ENCODE measurements around the gene ZYX.
"Not testable (repeated sequence)": the region's sequence is repeated elsewhere in the genome, so short reads cannot be mapped to it uniquely, and the experiment has no call there.

The ZYX gene

DNA sequence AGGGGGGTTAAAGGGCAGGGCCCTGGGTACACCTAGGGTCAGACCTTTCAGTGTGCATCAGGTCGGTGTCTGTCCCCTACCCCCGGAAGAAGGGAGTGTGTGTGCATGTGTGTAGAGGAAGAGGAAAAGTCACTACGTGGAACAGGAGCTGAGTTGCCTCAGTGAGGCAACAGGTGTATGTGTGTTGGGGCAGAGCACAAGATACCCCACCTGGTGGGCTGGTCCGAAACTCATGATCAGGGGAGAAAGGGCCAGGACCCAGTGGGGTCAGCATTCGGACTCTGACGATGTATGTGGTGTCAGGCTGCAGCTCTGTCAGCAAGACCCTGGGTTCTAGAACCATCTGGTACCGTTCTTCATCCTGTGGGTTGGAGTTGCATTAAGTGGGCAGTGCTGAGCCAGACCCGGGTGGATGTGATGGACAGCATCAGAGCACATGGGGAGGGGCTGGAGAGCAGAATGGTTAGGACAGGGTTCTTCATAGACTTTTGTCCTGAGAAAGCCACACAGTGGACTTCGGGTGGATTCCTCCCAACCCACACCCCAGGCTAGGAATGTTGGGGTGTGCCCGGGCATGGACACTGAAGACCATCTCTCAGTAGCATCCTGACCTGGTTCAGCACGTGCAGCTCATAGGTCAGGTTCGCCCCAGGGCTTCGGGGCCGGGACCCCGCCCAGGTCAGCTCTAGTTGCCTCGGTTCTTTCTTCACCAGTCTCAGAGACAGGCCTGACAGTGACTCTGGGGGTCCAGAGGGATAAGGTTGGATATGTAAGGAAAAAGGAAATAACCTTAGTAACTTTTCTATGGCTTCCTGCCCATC lies 16.8 kb downstream of the ZYX start:
- DNase-seq (ENCODE audit: low read depth) = no peak

GRCh38 chr7:143398616-143399015 lies 17.5 kb downstream of the ZYX start:
- DNase-seq (ENCODE audit: low read depth) = no peak

DNA sequence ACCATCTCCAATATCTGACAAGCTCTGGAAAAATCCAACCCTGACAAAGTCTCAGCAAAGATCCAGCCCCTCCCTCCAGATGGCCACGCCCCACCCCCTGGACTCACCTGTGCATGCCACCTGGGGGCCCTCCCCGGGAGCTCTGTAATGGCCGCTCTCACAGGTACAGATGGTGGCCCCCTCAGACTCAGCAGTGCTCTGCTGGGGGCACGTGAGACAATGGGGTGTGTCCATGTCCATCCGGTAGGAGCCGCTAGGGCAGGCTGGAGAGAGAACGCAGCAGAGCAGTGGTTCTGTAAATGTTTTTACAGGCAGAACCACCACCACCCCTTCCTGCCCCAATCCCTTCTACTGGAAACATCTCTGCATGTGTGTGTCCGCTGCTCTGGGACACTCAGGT lies 18.0 kb downstream of the ZYX start:
- DNase-seq (ENCODE audit: low read depth) = no peak

DNA sequence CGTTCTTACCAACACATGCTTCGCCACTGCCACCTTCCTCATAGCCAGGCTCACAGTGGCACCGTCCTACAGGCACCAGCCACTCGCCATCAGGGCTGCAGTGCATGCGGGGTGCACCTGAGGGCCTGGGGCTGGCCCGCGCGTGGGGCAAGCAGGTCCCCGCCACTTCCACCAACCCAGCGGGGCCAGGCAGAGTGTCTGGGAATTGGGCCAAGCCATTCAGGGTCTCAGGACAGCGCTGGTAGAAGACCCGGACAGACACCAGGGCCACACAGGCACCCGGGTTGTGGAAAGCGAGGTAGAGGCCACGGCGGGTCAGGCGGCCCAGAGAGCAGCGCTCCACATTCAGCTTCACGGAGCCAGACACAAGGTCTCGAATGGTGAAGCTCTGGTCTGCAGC lies 18.5 kb downstream of the ZYX start:
- DNase-seq (ENCODE audit: low read depth) = no peak

GRCh38 chr7:143401265-143401664 lies 20.1 kb downstream of the ZYX start:
- DNase-seq (ENCODE audit: low read depth) = no peak

- not testable (repeated sequence) for DNase-seq (ENCODE audit: low read depth)
Measured at GRCh38 chr7:143402233-143402632, 21.1 kb downstream of the ZYX start.

DNA sequence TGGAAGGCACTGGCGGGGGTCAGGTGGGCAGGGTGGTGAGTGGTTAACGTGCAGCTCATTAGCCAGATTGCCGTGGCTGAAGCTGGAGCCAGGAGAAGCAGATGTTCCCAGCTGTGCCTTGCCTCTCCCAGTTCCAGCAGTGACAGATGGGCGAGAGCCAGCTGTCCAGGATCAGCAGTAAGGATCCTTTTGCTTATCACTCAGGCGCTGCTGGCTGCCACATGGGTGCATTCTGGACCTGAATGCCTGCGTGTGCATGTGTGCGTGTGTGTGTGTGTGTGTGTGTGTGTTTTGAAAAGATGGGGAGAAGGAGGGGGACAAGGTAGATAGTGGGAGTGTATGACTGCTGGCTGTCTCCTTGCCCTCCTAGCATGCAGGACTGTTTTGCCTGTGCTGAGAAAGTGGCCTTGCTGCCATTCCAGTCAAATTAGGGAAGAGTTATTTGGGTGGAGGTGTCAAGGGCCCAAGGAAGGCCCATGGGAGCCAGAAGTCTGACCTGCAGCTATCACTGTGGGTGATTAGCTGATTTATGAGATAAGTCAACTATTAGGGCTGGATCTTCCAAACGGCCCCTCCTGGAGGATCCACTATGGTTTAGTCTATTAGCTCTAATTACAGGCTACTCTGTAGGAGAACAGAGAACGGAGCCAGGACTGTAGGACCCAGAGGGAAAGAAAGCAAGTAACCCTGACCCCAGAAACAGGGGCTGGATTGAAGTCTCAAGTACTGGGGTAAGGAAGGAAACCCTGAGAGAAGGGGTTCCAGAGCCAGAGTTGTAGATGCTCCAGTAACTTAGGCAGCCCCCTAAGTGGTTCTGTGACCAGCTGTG lies 24.2 kb downstream of the ZYX start:
- no peak for DNase-seq (ENCODE audit: low read depth)

GRCh38 chr7:143406002-143406357 lies 24.8 kb downstream of the ZYX start:
- no peak for DNase-seq (ENCODE audit: low read depth)

- no peak for DNase-seq (ENCODE audit: low read depth)
Measured at GRCh38 chr7:143407287-143408251, 26.4 kb downstream of the ZYX start.

DNA sequence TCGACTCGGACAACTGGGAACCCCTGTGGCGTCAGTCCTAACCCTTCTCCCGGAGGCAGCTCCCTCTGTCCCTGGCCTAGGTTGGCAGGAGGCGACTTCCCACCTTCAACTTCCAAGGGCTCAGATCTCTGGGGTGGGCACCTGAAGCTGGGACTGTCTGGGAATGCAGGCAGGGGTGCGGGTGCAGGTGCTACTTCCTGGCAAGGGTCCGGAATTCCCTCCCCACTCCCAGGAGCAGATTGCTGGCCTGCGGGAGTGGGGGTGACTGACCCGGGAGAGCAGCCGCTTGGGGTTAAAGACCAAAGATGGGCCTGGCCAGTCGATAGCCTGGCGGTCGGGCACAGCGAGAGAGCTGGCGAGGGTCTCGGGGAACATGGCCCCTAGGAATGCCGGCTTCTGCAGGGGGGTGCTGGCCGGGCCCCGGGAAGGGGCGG lies 27.1 kb downstream of the ZYX start:
- DNase-seq (ENCODE audit: low read depth) = no peak

DNA sequence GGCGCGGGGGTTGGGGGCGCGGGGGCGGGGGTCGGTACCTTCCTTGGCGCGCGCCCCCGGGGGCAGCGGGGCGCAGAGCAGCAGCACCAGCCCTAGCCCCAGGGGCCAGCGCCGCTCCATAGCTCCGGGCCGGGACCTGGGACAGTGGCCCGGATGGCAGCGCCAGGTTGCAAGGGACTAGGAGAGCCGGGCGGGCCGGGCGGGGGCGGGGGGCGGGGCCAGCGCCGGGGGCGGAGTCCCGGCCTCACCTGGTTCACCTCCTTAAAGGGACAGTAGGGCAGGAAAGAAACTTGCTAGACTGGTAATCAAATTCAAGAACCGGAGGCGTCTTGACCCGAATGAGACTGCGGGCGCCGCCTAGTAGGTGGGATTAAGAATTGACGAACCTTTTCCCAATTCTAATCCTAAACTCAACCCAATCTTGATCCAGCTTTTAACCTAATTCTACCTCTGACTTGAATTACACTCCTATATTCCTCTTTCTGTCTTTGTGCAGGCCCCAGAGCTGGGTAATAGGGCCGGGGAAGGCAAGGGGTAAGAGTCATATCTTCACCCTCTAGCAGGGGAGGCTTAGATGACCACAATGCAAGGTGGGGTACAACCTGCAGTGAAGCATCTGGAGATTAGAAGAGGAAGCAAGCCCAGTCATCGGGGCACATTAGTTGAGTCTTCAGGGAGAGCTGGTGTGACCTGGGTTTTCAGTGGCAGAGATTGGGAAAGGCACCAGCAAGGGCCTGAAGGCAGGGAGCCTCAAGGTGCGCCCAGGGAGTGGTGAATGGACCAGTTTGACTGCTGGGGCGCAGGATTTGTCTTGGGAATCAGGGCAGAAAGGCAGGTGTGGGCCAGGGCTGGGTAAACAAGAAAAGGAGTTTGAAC lies 27.8 kb downstream of the ZYX start, which contains the start of gene EPHA1:
Gene EPHA1 (minus strand): TSS at position 171 of the 876 bp plus-strand sequence. CDS start 51 bp downstream, at position 120.
- no peak for DNase-seq (ENCODE audit: low read depth)

DNA sequence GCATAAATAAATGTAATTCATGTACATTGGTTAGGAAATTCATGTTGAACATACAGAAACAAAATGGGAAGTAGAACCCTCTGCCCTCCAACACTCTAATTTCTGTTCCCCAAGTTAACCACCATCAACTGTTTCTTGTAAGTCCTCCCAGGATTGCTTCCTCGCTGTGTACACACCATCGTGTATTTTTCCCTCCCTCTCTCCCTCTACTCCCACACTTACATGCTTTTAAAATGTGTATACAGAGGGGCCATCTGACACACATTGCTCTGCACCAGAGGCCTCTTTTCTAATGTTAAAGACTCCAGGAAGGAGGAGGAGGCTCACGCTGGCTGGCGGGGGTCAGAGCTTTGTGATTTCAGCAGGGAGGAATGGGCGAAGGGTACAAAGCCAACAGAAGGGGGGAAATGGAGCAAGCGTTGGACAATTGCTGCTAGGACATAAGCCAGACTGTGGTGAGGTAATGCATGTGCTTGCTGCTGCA lies 29.4 kb downstream of the ZYX start:
- no peak for DNase-seq (ENCODE audit: low read depth)

- no peak for DNase-seq (ENCODE audit: low read depth)
Measured at GRCh38 chr7:143411976-143412708, 31.0 kb downstream of the ZYX start.

DNA sequence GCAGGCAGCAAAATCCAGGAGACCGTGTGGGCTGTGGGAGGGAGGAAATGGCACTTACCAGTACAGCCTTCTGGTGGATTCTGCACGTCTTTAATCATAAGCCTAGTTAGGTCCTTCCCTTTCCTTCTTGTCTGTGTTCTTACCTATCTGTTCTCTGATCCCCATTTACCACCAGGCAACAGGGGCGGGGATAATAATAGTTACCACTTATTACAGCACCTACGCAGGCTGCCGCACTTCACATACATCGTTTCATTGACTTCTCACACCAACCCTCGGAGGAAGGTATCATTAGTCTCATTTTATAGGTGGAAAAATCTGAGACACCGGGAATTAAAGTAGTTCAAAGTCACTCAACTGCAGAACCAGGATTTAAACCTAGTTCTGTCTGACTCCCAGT lies 32.0 kb downstream of the ZYX start:
- DNase-seq (ENCODE audit: low read depth) = no peak

GRCh38 chr7:143415209-143415608 lies 34.1 kb downstream of the ZYX start:
- DNase-seq (ENCODE audit: low read depth) = not testable (repeated sequence)

- no peak for DNase-seq (ENCODE audit: low read depth)
Measured at GRCh38 chr7:143415742-143416397, 34.7 kb downstream of the ZYX start.

DNA sequence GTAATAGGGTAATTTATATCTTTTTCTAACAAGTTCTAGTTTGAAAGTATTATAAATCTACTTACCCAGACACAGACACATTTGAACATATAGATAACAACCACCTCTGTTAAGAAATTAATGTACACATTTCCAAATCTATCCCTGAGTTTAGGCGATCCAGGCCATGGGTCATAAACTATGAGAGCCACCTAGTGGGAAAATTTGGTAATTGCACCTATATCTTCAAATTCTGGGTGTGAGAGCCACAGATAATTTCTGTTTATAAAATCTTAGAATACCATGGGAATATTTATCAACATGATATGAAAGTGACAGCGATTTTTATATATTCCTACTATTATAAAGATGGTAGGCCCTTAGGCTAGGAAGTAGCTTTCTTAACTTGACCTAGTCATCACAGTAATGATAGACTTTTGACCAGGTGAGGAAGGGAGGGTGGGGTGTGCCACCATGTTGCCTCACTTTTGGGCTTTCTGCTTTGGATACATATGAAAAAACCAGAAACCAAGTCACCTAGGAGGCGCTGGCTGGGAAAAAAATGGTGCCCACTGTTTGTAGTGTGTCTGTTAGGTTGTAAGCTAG lies 35.5 kb downstream of the ZYX start:
- DNase-seq (ENCODE audit: low read depth) = no peak

- no peak for DNase-seq (ENCODE audit: low read depth)
Measured at GRCh38 chr7:143417734-143418383, 36.7 kb downstream of the ZYX start.
